A673 (cell line): ENCODE results near the gene PPP1R37. TPM values are rescaled to one million over a fixed set of nuclear protein-coding genes. Genes with fewer than 3 reads are reported as not detected.

Experiments used
- BruUV-seq: library from RNA; stranded (reverse); fragments of 400-500 nt; replicated peaks from 2 replicates; lab custom pipeline; 2021; lab: Mats Ljungman, UMichigan
- CTCF ChIA-PET: fragments of 300-600 bp; sonication (Branson Sonifier 250); formaldehyde crosslinking; loops from one replicate; lab custom pipeline; 2022; ENCODE audit warnings: antibody characterized with exemption; lab: Charles Lee
- POLR2A ChIA-PET: fragments of 300-600 bp; sonication (Branson Sonifier 250); formaldehyde crosslinking; loops from one replicate; lab custom pipeline; 2022; ENCODE audit warnings: antibody characterized with exemption; ENCODE audit not compliant: low non-redundant PET; lab: Charles Lee
- DNase-seq: peaks from one replicate; pipeline ENCODE4 v3.0.0-alpha.2; 2015; ENCODE audit warnings: low spot score
- H3K27ac ChIP-seq: fragments of 200-600 bp; sonication (generic); 2 replicates; pipeline ENCODE4 v1.5.1; 2016; ENCODE audit warnings: mixed run types, low read depth, mild to moderate bottlenecking, mixed read lengths, antibody characterized with exemption, low read length; ENCODE audit not compliant: poor library complexity, severe bottlenecking
- H3K27me3 ChIP-seq: fragments of 200-600 bp; sonication (generic); replicated peaks from 2 replicates; pipeline ENCODE4 v1.6.1; 2017; ENCODE audit warnings: mixed run types, low read depth, mild to moderate bottlenecking, mixed read lengths, antibody characterized with exemption, low read length; ENCODE audit not compliant: insufficient read depth, poor library complexity
- H3K36me3 ChIP-seq: fragments of 200-600 bp; sonication (generic); 2 replicates; pipeline ENCODE4 v1.6.1; 2016; ENCODE audit warnings: mixed run types, mild to moderate bottlenecking, mixed read lengths, antibody characterized with exemption, low read length; ENCODE audit not compliant: insufficient read depth, poor library complexity, severe bottlenecking
- H3K4me1 ChIP-seq: fragments of 200-600 bp; sonication (generic); 2 replicates; pipeline ENCODE4 v1.6.1; 2017; ENCODE audit warnings: mixed run types, mild to moderate bottlenecking, mixed read lengths, antibody characterized with exemption, low read length; ENCODE audit not compliant: insufficient read depth, poor library complexity, severe bottlenecking
- H3K4me3 ChIP-seq: fragments of 200-600 bp; sonication (generic); 2 replicates; pipeline ENCODE4 v1.5.1; 2016; ENCODE audit warnings: low read depth, mixed run types, mild to moderate bottlenecking, mixed read lengths, low read length; ENCODE audit not compliant: poor library complexity, severe bottlenecking
- H3K9me3 ChIP-seq: fragments of 200-600 bp; sonication (generic); 2 replicates; pipeline ENCODE4 v1.6.1; 2016; ENCODE audit warnings: mixed run types, low read depth, mild to moderate bottlenecking, mixed read lengths, antibody characterized with exemption, low read length; ENCODE audit not compliant: poor library complexity, severe bottlenecking
- CTCF ChIP-seq: fragments of 300-800, 200-600 bp; sonication (generic); conservative IDR thresholded peaks from 2 replicates; pipeline ENCODE4 v1.5.1; 2017; ENCODE audit warnings: low read depth, mild to moderate bottlenecking, antibody characterized with exemption, low read length, moderate library complexity, mixed read lengths
- EZH2 ChIP-seq: fragments of 200-600 bp; sonication (generic); IDR thresholded peaks from 2 replicates; pipeline ENCODE4 v1.6.1; 2017; ENCODE audit warnings: borderline replicate concordance, low read depth, mild to moderate bottlenecking, mixed read lengths, antibody characterized with exemption, low read length; ENCODE audit not compliant: poor library complexity, severe bottlenecking
- intact Hi-C: fragments of 100-400 bp; cut with micrococcal nuclease; formaldehyde crosslinking; loops from one replicate; pipeline ENCODE4 v1.10.0; 2022; ENCODE audit not compliant: unreplicated experiment
- total RNA-seq: library from RNA; stranded (reverse); gene quantifications from 2 replicates; pipeline ENCODE4 v1.2.3, GENCODE V29; 2021

The PPP1R37 gene
- total RNA-seq, 1 experiment from 2014 or later, result 34.0 TPM

DNA sequence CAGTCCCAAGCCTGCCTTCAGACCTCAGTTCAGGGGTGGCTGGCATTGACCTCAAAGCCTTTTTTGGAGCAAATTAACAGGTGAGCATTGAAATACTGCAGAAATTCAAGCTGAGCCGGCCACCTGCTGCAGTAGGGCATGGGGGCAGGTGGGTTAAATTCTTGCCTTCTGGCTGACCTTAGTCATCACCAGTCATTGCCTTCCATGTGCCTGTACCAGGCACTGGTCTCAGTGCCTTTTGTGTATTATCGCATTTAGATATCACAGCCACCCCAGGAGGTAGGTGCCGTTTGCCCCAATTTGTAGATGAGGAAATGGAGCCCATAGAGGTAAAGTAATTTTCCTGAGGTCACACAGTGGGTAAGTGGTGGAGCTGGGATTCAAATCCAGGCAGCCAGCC is 7.2 kb downstream of the PPP1R37 start:
- no peak for DNase-seq
- intact Hi-C loops, result no loop called here
- Histone ChIP-seq H3K9me3 (no peaks in the 10 kb centered on the region), H3K36me3 (no peaks in the 10 kb centered on the region), H3K4me3 (no peak overlapping the region), H3K27me3 (no peaks in the 10 kb centered on the region), H3K27ac (no peak overlapping the region), H3K4me1 (peaks cover 31% of the 10 kb centered on the region)
- CTCF ChIA-PET, result no interaction called here
- TF ChIP-seq EZH2 (no peak), CTCF (no peak)
- no TSS peak for BruUV-seq
- POLR2A ChIA-PET, result no interaction called here

GRCh38 chr19:45100846-45101252 is 7.9 kb downstream of the PPP1R37 start:
- CTCF ChIA-PET, result no interaction called here
- Histone ChIP-seq H3K4me3 (no peak overlapping the region), H3K27ac (no peak overlapping the region), H3K4me1 (peaks cover 31% of the 10 kb centered on the region), H3K9me3 (no peaks in the 10 kb centered on the region), H3K36me3 (no peaks in the 10 kb centered on the region), H3K27me3 (no peaks in the 10 kb centered on the region)
- BruUV-seq, result no TSS peak
- POLR2A ChIA-PET, result no interaction called here
- TF ChIP-seq CTCF, result no peak
- no peak for DNase-seq
- intact Hi-C loops, result no loop called here

GRCh38 chr19:45101806-45102205 is 8.8 kb downstream of the PPP1R37 start:
- no peak for DNase-seq
- BruUV-seq, result no TSS peak
- Histone ChIP-seq H3K27me3 (no peaks in the 10 kb centered on the region), H3K36me3 (no peaks in the 10 kb centered on the region), H3K4me3 (no peak overlapping the region), H3K9me3 (no peaks in the 10 kb centered on the region), H3K4me1 (peaks cover 31% of the 10 kb centered on the region), H3K27ac (no peak overlapping the region)
- POLR2A ChIA-PET, result no interaction called here
- TF ChIP-seq CTCF (no peak), EZH2 (no peak)
- CTCF ChIA-PET, result no interaction called here
- intact Hi-C loops, result no loop called here
